Stimulated activated CD8-positive, alpha-beta memory T cell treated with anti-CD3 and anti-CD28 coated beads, Interleukin-7, amount 100 ng/mL, for 48 hours (primary cell): ENCODE measurements around the gene WDR45B.
"Not testable (repeated sequence)": the region's sequence is repeated elsewhere in the genome, so short reads cannot be mapped to it uniquely, and the experiment has no call there.

ENCODE experiments used
- DNase-seq, 2 donors: peaks; one replicate each; pipeline ENCODE4 v3.0.0-alpha.2; 2020; ENCODE audit warnings: low read depth in 1 of 2; ENCODE audit errors: extremely low read depth in 1 of 2

The WDR45B gene

DNA sequence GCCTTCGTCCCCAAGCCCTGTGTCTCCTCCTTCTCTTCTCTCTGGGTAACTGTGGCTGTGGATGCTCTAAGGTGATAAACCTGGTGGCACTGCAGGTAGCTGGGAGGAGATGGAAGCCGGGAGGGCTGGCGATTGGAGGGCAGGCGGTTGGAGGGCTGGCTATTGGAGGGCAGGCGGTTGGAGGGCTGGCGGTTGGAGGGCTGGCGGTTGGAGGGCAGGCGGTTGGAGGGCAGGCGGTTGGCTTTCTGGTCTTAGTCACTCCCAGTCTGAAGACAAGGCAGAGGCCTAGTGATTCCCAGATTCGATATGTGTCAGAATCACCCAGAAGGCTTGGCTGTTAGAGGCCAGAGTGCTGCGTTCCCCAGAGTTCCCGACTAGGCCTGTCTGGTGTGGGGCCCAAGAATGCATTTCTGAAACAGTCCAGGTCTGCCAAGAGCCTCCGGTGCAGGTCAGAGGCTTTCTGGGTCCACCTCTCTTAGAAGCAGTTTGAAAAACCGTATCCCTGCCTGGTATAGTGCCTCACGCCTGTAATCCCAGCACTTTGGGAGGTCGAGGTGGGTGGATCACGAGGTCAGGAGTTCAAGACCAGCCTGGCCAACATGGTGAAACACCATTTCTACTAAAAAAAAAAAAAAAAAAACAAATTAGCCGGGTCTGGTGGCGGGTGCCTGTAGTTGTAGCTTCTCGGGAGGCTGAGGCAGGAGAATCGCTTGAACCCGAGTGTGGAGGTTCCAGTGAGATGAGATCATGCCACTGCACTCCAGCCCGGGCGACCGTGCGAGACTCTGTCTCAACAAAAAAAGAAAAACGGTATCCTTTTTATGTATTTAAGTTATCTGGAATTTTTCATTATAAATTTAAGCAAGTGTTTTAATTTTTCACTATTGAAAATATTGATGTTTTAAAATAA is 59.7 kb downstream of the WDR45B start:
- no peak for DNase-seq

- DNase-seq = no peak
These were observed 60.8 kb downstream of the WDR45B start for GRCh38 chr17:82587234-82588086.

- DNase-seq = no peak
These were observed 61.5 kb downstream of the WDR45B start for GRCh38 chr17:82586576-82587233.

GRCh38 chr17:82585935-82586575 is 62.2 kb downstream of the WDR45B start:
- DNase-seq = not testable (repeated sequence)

- DNase-seq = peak in 1 of 2 donors; percentile 32
These were observed 64.5 kb downstream of the WDR45B start for GRCh38 chr17:82583720-82584234.

- DNase-seq = no peak
These were observed 65.5 kb downstream of the WDR45B start for GRCh38 chr17:82582709-82583108.

GRCh38 chr17:82582213-82582612 is 66.0 kb downstream of the WDR45B start:
- no peak for DNase-seq

- DNase-seq = not testable (repeated sequence)
These were observed 68.3 kb downstream of the WDR45B start for GRCh38 chr17:82579969-82580368.

DNA sequence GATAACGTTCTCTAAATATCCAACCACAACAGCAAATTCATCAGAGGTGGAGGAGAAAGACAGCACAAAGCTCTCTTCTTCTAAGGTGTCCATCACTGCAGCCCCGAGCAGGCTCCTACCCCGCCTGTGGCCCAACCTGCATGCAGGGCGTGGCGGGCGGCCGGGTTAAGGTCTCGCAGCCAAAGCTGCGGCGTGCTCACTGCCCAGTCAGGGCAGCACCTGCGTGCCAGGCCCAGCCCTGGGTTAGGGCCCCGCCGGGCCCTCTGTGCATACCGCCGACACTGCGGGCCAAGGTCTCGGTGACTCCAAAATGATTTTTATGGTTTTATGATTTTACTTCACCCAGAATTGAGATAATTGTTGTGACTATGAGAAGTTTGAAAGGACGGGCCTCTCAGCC is 70.9 kb downstream of the WDR45B start:
- DNase-seq = no peak

DNA sequence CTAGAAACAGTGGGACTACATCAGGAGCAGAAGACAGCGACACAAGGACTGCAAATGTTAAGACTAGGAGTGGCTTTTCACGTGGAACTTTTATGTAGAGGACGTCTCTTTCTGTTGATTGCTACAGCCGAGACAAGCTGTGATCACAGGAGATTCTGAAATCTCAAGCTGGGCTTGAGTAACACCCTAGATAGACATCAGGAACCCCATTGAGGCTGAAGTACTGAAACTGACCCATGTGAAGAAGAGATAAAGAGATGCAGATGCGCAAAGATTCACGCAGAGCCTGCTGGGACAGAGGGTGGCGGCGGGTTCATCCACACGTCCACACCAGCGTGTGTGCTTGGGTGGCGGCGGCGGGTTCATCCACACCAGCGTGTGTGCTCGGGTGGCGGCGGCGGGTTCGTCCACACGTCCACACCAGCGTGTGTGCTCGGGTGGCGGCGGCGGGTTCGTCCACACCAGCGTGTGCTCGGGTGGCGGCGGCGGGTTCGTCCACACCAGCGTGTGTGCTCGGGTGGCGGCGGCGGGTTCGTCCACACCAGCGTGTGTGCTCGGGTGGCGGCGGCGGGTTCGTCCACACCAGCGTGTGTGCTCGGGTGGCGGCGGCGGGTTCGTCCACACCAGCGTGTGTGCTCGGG is 72.5 kb downstream of the WDR45B start:
- not testable (repeated sequence) for DNase-seq

DNA sequence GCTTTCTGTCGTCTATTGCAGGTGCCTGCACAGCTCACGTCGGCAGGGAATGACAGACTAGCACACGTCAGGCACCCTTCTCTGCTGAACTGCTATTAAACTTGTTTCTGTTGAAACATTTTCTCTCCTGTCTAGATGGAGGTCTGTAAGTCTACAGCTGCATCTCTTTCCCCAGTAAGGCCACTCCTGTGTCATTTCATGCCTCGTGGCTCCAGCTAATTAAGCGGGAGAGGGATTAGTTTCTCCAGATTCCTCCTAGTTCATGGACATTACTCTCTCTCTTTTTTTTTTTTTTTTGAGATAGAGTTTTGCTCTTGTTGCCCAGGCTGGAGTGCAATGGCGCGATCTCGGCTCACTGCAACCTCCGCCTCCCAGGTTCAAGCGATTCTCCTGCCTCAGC is 74.2 kb downstream of the WDR45B start:
- DNase-seq = no peak

GRCh38 chr17:82571855-82572254 is 76.4 kb downstream of the WDR45B start:
- no peak for DNase-seq

- no peak for DNase-seq
These were observed 78.0 kb downstream of the WDR45B start for GRCh38 chr17:82570277-82570676.

- no peak for DNase-seq
These were observed 78.6 kb downstream of the WDR45B start for GRCh38 chr17:82569621-82570020.

DNA sequence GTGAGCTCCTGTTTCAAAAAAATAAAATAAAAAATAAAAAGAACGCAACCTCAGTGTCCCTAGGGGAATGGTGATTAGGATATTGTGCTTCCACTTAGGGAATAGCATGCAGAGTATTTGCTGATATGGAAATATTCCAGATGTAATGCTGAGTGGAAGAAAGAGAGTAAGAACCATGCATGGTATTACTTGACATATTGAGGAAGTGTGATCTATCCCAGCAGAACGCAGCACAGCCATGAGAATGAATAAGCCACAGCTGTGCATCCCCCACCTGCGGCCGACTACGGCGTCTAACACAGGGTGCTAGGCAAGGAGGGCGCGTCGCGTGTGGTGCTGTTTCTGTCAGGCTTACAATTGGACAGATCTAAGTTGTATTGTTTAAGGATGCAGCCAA is 79.2 kb downstream of the WDR45B start:
- DNase-seq = no peak

GRCh38 chr17:82567286-82567685 is 81.0 kb downstream of the WDR45B start:
- DNase-seq = no peak

DNA sequence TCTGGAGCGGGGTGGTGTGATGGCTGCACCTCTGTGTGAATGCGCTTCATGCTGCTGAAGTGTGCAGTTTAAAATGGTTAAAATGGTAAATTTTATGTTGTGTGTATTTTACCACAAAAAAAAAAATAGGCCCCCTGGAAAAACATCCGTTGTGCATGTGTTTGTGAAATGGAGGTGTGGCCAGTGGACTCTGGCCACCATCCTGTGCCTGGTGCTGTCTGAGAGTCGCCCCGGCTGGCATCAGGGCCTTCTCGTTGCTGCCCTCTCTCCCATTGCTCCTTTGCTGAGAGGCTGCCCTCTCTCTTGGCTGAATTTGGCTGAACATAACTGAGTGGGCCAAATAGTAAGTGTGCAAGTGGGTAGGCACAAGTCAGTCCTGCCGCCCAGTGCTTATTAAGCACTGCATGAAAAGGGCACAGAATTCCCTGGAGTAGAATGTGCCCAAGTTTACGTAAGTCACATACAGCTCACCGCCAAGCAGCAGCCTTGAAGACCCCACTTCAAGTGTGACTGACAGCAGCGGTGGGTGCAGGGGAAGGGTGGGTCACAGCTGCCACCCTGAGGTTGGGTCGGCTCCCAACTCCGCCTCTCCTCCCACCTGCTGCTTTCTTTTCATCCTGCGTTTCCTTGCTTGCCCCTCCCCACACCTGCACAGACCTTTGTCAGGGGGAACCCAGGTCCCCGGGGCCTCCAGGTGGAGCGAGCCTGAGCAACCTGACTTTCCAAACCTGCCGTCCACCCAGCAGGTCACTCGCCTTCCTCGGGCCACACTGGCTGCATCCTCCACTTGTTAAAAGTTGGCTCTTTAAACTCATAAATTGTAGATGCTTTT is 81.9 kb downstream of the WDR45B start:
- no peak for DNase-seq

GRCh38 chr17:82565551-82565950 is 82.7 kb downstream of the WDR45B start:
- no peak for DNase-seq
